HG03066 (cell line): ENCODE data around the gene UBL7.

Experiments
- ATAC-seq: cut with Tn5 transposase; IDR thresholded peaks from one replicate; pipeline ENCODE4 v1.9.1; 2021; ENCODE audit warnings: low read depth; ENCODE audit not compliant: unreplicated experiment

Gene UBL7

GRCh38 chr15:74424901-74425528 lies 35.9 kb downstream of the UBL7 start:
- ATAC-seq, result no peak

GRCh38 chr15:74423431-74424257 lies 37.3 kb downstream of the UBL7 start:
- ATAC-seq, result no peak

- ATAC-seq, result no peak
Measured at GRCh38 chr15:74422652-74423430, 38.1 kb downstream of the UBL7 start.

GRCh38 chr15:74422265-74422651 lies 38.7 kb downstream of the UBL7 start:
- ATAC-seq, result no peak

- no peak for ATAC-seq
Measured at GRCh38 chr15:74421302-74422245, 39.4 kb downstream of the UBL7 start.

GRCh38 chr15:74420193-74420905 lies 40.6 kb downstream of the UBL7 start:
- ATAC-seq, result no peak

GRCh38 chr15:74419432-74419831 lies 41.5 kb downstream of the UBL7 start:
- no peak for ATAC-seq

GRCh38 chr15:74418575-74419338 lies 42.2 kb downstream of the UBL7 start:
- no peak for ATAC-seq

- ATAC-seq, result no peak
Measured at GRCh38 chr15:74417670-74418069, 43.3 kb downstream of the UBL7 start.

GRCh38 chr15:74417225-74417624 lies 43.7 kb downstream of the UBL7 start:
- ATAC-seq, result no peak

GRCh38 chr15:74415966-74416916 lies 44.7 kb downstream of the UBL7 start:
- no peak for ATAC-seq

GRCh38 chr15:74414603-74415338 lies 46.2 kb downstream of the UBL7 start:
- no peak for ATAC-seq

- ATAC-seq, result no peak
Measured at GRCh38 chr15:74414081-74414580, 46.8 kb downstream of the UBL7 start.

- ATAC-seq, result no peak
Measured at GRCh38 chr15:74413350-74414080, 47.4 kb downstream of the UBL7 start.

- ATAC-seq, result no peak
Measured at GRCh38 chr15:74412159-74412558, 48.8 kb downstream of the UBL7 start.

GRCh38 chr15:74411686-74412085 lies 49.3 kb downstream of the UBL7 start:
- ATAC-seq, result no peak
